Gastrocnemius medialis (tissue), 4 donors: ENCODE data around the gene ABTB2.

ENCODE experiments used
- CTCF ChIP-seq, 5 experiments: fragments of 450-650 bp in 3 of 5; fragments of 200-600 bp in 2 of 5; sonication (generic) in 2 of 5; IDR thresholded peaks in 4 of 5; conservative IDR thresholded peaks in 1 of 5; 1 replicate in 4 of 5; 2 replicates in 1 of 5; pipeline ENCODE4 v1.5.1; 2016 to 2019; ENCODE audit warnings: antibody characterized with exemption in 5 of 5, mild to moderate bottlenecking in 3 of 5, moderate library complexity in 3 of 5
- POLR2A ChIP-seq, 2 donors: fragments of 450-650 bp; IDR thresholded peaks; one replicate each; pipeline ENCODE4 v1.6.1; 2017; ENCODE audit warnings: antibody characterized with exemption in 2 of 2, mild to moderate bottlenecking in 2 of 2, moderate library complexity in 2 of 2

DNA sequence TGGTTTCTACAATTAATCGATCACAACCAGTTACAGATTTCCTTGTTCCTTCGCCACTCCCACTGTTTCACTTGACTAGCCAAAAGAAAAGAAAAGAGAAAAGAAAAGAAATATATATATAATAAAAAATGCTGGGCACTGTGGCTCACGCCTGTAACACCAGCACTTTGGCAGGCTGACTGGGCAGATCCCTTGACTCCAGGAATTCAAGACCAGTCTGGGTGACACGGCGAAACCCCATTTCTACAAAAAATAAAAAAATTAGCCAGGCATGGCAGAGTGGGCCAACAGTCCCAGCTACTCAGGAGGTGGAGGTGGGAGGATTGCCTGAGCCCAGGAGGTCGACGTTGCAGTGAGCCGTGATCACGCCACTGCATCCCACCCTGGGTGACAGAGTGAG lies 168.6 kb downstream of the ABTB2 start:
- TF ChIP-seq CTCF (IDR thresholded peaks at IDR 0.05 in 4 of 5, conservative IDR thresholded peaks at IDR 0.05 in 1 of 5), result no peak
- TF ChIP-seq POLR2A (IDR thresholded peaks at IDR 0.05), result no peak
